WTC11 (cell line): Measurements from ENCODE around the gene PROM2. TPM values are rescaled to one million over a fixed set of nuclear protein-coding genes. Genes with fewer than 3 reads are reported as not detected.

Experiments
- ATAC-seq: fragments of 200-7000 bp; cut with Tn5 transposase; 2 replicates; pipeline ENCODE4 v1.10.0; 2021; ENCODE audit warnings: mild to moderate bottlenecking, moderate library complexity
- CTCF ChIA-PET: fragments of 300-600 bp; sonication (Branson Sonifier 250); formaldehyde crosslinking; loops from one replicate; lab custom pipeline; 2021; ENCODE audit warnings: antibody characterized with exemption; lab: Charles Lee
- POLR2A ChIA-PET: fragments of 350-600 bp; sonication (Branson Sonifier 250); formaldehyde crosslinking; loops from one replicate; lab custom pipeline; 2021; ENCODE audit warnings: antibody characterized with exemption; lab: Charles Lee
- DNase-seq: peaks from one replicate; pipeline ENCODE4 v3.0.0; 2021; ENCODE audit warnings: low spot score
- H3K27ac Mint-ChIP-seq: 2 replicates; pipeline ENCODE4 v1.8.0; 2021; ENCODE audit warnings: mixed read lengths
- H3K27me3 Mint-ChIP-seq: 2 replicates; pipeline ENCODE4 v1.8.0; 2021; ENCODE audit warnings: low read depth, mild to moderate bottlenecking, moderate library complexity, mixed read lengths
- H3K36me3 Mint-ChIP-seq: 2 replicates; pipeline ENCODE4 v1.8.0; 2021; ENCODE audit warnings: mixed read lengths
- H3K4me1 Mint-ChIP-seq: 2 replicates; pipeline ENCODE4 v1.8.0; 2022; ENCODE audit warnings: mixed read lengths
- H3K4me3 Mint-ChIP-seq: 2 replicates; pipeline ENCODE4 v1.8.0; 2021; ENCODE audit warnings: mild to moderate bottlenecking, moderate library complexity, mixed read lengths
- H3K9me3 Mint-ChIP-seq: 2 replicates; pipeline ENCODE4 v1.8.0; 2021; ENCODE audit warnings: mixed read lengths
- ELF4 ChIP-seq: sonication (generic); formaldehyde crosslinking; IDR thresholded peaks from 2 replicates; pipeline ENCODE4 v1.8.1; 2022; ENCODE audit warnings: low read depth, mild to moderate bottlenecking, moderate library complexity, missing genetic modification reagents
- EMX1 ChIP-seq: fragments of 250-450 bp; sonication (Bioruptor Pico); IDR thresholded peaks from 2 replicates; pipeline ENCODE4 v1.8.0; 2021; ENCODE audit warnings: mild to moderate bottlenecking
- FOXP1 ChIP-seq: sonication (generic); formaldehyde crosslinking; IDR thresholded peaks from 2 replicates; pipeline ENCODE4 v1.8.0; 2022; ENCODE audit warnings: missing genetic modification reagents, mild to moderate bottlenecking, moderate library complexity, borderline replicate concordance
- GRHL2 ChIP-seq: fragments of 250-450 bp; sonication (Bioruptor Pico); IDR thresholded peaks from 2 replicates; pipeline ENCODE4 v1.8.0; 2022; ENCODE audit warnings: mild to moderate bottlenecking, moderate library complexity; ENCODE audit not compliant: insufficient replicate concordance, severe bottlenecking
- GTF2I ChIP-seq: fragments of 250-450 bp; sonication (Bioruptor Pico); conservative IDR thresholded peaks from 2 replicates; pipeline ENCODE4 v1.4.0; 2021; ENCODE audit warnings: mild to moderate bottlenecking
- HMGA2 ChIP-seq: fragments of 250-450 bp; sonication (Bioruptor Pico); IDR thresholded peaks from 2 replicates; pipeline ENCODE4 v1.4.0; 2021; ENCODE audit warnings: mild to moderate bottlenecking, moderate library complexity
- NFATC4 ChIP-seq: fragments of 250-450 bp; sonication (Bioruptor Pico); IDR thresholded peaks from 2 replicates; pipeline ENCODE4 v1.9.0; 2021; ENCODE audit warnings: mild to moderate bottlenecking
- NR1H2 ChIP-seq: sonication (generic); formaldehyde crosslinking; IDR thresholded peaks from 2 replicates; pipeline ENCODE4 v1.9.0; 2021; ENCODE audit warnings: mild to moderate bottlenecking, moderate library complexity, missing genetic modification reagents
- SP1 ChIP-seq: sonication (generic); formaldehyde crosslinking; conservative IDR thresholded peaks from 2 replicates; pipeline ENCODE4 v1.8.1; 2022; ENCODE audit warnings: missing genetic modification reagents
- ZNF263 ChIP-seq: sonication (generic); formaldehyde crosslinking; IDR thresholded peaks from 2 replicates; pipeline ENCODE4 v1.8.1; 2022; ENCODE audit warnings: low read depth, mild to moderate bottlenecking, moderate library complexity, missing genetic modification reagents
- ZNF396 ChIP-seq: fragments of 250-450 bp; sonication (Bioruptor Pico); IDR thresholded peaks from 2 replicates; pipeline ENCODE4 v1.8.0; 2021; ENCODE audit warnings: mild to moderate bottlenecking, moderate library complexity, borderline replicate concordance
- total RNA-seq: library from RNA; stranded (reverse); gene quantifications from 3 replicates; pipeline ENCODE4 v1.2.3, GENCODE V29; 2021
- TF ChIP-seq, protein P1 (sequence below): sonication (generic); formaldehyde crosslinking; IDR thresholded peaks from 2 replicates; pipeline ENCODE4 v1.8.1; 2023; ENCODE audit warnings: mild to moderate bottlenecking, missing genetic modification reagents, moderate library complexity
- TF ChIP-seq, protein P2 (sequence below): sonication (generic); formaldehyde crosslinking; IDR thresholded peaks from 2 replicates; pipeline ENCODE4 v1.8.0; 2023; ENCODE audit warnings: missing genetic modification reagents
- TF ChIP-seq, protein P3 (sequence below): sonication (generic); formaldehyde crosslinking; IDR thresholded peaks from 2 replicates; pipeline ENCODE4 v1.8.1; 2022; ENCODE audit warnings: missing genetic modification reagents, borderline replicate concordance
- TF ChIP-seq, protein P4 (sequence below): sonication (generic); formaldehyde crosslinking; conservative IDR thresholded peaks from 2 replicates; pipeline ENCODE4 v1.8.1; 2023; ENCODE audit warnings: mild to moderate bottlenecking, low read depth, missing genetic modification reagents, moderate library complexity
- TF ChIP-seq, protein P5 (sequence below): sonication (generic); formaldehyde crosslinking; IDR thresholded peaks from 2 replicates; pipeline ENCODE4 v1.8.1; 2022; ENCODE audit warnings: low read depth, missing genetic modification reagents, borderline replicate concordance
- TF ChIP-seq, protein P6 (sequence below): sonication (generic); formaldehyde crosslinking; IDR thresholded peaks from 2 replicates; pipeline ENCODE4 v1.8.0; 2022; ENCODE audit warnings: mild to moderate bottlenecking, missing genetic modification reagents

Gene PROM2
- total RNA-seq, 1 experiment from 2014 or later = 8.3 TPM

DNA sequence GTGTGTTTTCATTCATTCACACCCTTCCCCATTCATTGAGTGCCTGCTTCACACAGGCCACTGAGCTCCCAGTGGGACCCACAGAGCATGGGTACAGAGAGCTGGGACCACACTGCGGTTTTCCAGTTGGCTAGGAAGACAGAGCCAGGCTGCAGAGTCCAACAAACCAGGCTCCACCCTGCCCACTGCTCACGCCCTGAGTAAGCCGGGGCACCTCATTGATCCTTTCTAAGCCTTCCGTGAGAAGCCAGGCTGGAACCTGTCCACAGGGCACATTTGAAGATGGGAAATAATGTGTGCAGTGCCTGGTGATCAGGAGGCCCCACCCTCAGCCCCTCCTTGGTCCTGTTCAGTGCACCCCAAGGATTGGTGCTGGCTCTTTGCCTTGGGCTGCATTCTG, 36.4 kb downstream of the PROM2 start (continued):
- TF ChIP-seq ELF4 = no peak
- TF ChIP-seq, all 79 proteins: peak for 0

DNA sequence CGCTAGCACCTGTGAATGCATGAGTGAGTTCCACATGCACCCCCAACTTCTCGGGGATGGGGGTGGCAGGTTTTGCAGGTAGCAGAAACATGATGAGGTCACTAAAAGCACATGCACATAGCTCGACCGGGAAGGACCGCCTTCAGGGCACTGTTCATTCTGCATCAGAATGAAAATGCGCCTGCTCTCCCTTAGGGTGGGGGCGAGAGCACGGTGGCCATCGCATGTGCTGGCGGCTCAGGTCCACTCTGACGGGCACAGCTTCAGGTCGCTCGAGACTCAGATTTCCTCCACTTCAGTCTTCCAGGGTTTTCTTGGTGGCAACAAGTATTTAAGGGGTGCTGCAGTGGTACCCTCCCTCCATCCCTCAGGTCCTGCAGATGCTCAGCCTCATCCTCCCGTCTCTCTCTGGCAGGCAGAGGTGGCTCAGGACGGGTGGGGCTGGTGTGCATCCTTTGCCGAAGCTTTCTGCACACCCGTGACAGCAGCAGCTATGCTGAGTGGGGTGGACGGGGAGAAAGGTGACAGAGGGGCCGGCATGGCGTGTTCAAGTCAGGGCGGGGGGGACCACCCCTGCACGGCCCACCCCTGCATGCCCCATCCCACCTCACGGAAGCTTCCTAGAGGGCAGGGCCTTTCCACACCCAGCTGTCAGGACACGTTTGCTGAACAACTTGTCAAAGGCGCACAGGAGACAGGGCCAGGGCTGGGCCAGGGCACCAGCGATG, 37.7 kb downstream of the PROM2 start:
- Mint-ChIP-seq H3K27me3 (no peaks in the 10 kb centered on the region), H3K36me3 (no peaks in the 10 kb centered on the region), H3K27ac (no peak overlapping the region), H3K4me3 (no peak overlapping the region)
- POLR2A ChIA-PET = no interaction called here
- ATAC-seq = no peak
- TF ChIP-seq GRHL2 (CRISPR knock-in tag) (no peak), GTF2I (no peak)
- TF ChIP-seq, all 79 proteins: peak for 0
- peaks cover 3% of the 10 kb centered on the region for H3K4me1 Mint-ChIP-seq
- no peak for DNase-seq
- H3K9me3 Mint-ChIP-seq = no peaks in the 10 kb centered on the region
- CTCF ChIA-PET = interaction anchor here (0.6 to 2.8 kb wide), 6 partner anchors 33 to 197 kb away, joined by 3 to 34 read pairs (median 6); no protein-coding TSS in a partner anchor

DNA sequence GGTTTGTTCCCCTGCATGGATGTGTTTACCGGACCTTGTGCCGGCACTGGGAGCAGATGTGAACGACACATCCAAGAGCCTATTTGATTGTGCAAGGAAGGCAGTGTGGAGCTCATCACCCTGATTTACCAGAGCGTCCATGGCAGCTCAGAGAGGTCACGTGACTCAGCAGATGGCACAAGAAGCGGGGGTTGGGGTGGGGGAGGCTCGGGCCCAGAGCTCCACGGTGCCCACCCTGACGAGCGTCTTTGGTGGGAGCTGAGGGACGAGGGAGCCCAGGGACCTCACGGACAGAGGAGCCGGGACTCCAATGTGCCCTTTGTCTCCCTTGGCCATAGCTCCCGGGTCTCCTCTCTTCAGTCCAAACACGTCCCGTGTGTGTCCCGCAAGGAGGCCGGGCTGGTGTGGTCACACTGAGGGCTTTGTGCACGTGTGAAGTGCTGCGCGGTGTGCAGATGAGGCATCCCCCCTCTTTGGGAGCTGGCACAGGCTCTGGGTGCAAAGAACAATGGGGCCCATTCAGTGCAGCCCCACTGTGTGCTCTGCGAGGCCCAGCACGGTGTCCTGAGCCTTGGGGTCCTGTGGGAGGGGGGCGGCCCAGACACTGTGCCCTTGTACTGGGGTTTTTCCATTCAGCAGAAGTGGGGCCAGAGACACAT, 38.4 kb downstream of the PROM2 start:
- H3K27me3 Mint-ChIP-seq = no peaks in the 10 kb centered on the region
- ChIA-PET POLR2A (no interaction called here), CTCF (interaction anchor here (0.6 to 2.8 kb wide), 6 partner anchors 33 to 197 kb away, joined by 3 to 34 read pairs (median 6); no protein-coding TSS in a partner anchor)

DNA sequence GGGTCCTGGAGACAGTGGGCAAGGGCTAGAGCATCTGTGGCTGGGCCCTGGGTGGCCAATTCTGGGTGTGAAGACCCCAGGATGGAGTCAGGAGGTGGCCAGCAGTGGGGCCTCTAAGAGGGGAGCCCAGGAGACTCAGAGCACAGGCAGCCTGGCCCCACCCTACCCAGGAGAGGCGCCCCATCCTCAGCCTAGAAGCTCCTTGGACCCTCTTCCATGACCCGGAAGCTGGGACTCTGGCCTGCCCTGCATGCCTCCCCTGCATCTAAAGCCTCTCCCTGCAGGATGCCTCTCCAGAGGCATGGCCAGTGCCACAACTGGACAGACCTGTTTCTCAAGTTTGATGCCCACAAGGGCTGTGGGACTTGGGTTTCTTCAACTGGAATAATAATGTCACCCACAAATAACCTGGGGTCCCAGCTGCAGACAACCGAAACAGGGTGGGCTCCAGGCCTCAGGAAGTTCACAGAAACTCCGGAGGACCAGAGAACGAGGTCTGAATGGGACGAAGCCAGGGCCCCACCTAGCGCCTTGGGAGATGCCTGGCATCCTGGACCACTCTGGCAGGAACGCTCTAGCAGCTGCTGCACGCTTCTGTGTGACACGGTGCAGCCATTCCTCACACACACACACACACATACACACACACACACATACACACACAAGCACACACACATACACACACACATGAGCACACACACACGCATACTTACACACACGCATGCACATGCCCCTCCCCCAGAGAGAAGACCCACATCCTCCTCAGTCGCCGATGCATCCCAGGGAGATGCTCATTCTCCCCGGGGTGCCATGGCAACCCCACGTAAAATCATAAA, 39.3 kb downstream of the PROM2 start:
- no peaks in the 10 kb centered on the region for H3K27me3 Mint-ChIP-seq
- H3K27ac Mint-ChIP-seq = no peak overlapping the region

More for the DNA sequence above, 38.4 kb downstream of the PROM2 start:
- DNase-seq (no peak), ATAC-seq (no peak)
- Mint-ChIP-seq H3K27ac (no peak overlapping the region), H3K4me3 (no peak overlapping the region), H3K9me3 (no peaks in the 10 kb centered on the region), H3K4me1 (peaks cover 3% of the 10 kb centered on the region), H3K36me3 (no peaks in the 10 kb centered on the region)
- TF ChIP-seq, protein P1, sequence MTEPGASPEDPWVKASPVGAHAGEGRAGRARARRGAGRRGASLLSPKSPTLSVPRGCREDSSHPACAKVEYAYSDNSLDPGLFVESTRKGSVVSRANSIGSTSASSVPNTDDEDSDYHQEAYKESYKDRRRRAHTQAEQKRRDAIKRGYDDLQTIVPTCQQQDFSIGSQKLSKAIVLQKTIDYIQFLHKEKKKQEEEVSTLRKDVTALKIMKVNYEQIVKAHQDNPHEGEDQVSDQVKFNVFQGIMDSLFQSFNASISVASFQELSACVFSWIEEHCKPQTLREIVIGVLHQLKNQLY (CRISPR knock-in tag) = no peak
- TF ChIP-seq HMGA2 (CRISPR knock-in tag) = no peak
- TF ChIP-seq, protein P2, sequence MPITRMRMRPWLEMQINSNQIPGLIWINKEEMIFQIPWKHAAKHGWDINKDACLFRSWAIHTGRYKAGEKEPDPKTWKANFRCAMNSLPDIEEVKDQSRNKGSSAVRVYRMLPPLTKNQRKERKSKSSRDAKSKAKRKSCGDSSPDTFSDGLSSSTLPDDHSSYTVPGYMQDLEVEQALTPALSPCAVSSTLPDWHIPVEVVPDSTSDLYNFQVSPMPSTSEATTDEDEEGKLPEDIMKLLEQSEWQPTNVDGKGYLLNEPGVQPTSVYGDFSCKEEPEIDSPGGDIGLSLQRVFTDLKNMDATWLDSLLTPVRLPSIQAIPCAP (CRISPR knock-in tag) = no peak
- no peak for TF ChIP-seq ELF4
- TF ChIP-seq FOXP1 (CRISPR knock-in tag) = no peak
- no peak for TF ChIP-seq ZNF263
- no peak for TF ChIP-seq EMX1
- no peak for TF ChIP-seq SP1 (CRISPR knock-in tag)

More for the DNA sequence above, 39.3 kb downstream of the PROM2 start:
- no peak overlapping the region for H3K4me3 Mint-ChIP-seq
- DNase-seq (no peak), ATAC-seq (no peak)
- H3K4me1 Mint-ChIP-seq = peaks cover 3% of the 10 kb centered on the region
- ChIA-PET POLR2A (no interaction called here), CTCF (interaction anchor here (1.1 to 2.8 kb wide), 4 partner anchors 32 to 82 kb away, joined by 4 to 34 read pairs (median 8); no protein-coding TSS in a partner anchor)
- TF ChIP-seq ZNF396 (no peak), NR1H2 (CRISPR knock-in tag) (no peak), NFATC4 (CRISPR knock-in tag) (no peak)
- TF ChIP-seq, protein P3, sequence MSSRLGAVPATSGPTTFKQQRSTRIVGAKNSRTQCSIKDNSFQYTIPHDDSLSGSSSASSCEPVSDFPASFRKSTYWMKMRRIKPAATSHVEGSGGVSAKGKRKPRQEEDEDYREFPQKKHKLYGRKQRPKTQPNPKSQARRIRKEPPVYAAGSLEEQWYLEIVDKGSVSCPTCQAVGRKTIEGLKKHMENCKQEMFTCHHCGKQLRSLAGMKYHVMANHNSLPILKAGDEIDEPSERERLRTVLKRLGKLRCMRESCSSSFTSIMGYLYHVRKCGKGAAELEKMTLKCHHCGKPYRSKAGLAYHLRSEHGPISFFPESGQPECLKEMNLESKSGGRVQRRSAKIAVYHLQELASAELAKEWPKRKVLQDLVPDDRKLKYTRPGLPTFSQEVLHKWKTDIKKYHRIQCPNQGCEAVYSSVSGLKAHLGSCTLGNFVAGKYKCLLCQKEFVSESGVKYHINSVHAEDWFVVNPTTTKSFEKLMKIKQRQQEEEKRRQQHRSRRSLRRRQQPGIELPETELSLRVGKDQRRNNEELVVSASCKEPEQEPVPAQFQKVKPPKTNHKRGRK = no peak
- TF ChIP-seq, protein P4, sequence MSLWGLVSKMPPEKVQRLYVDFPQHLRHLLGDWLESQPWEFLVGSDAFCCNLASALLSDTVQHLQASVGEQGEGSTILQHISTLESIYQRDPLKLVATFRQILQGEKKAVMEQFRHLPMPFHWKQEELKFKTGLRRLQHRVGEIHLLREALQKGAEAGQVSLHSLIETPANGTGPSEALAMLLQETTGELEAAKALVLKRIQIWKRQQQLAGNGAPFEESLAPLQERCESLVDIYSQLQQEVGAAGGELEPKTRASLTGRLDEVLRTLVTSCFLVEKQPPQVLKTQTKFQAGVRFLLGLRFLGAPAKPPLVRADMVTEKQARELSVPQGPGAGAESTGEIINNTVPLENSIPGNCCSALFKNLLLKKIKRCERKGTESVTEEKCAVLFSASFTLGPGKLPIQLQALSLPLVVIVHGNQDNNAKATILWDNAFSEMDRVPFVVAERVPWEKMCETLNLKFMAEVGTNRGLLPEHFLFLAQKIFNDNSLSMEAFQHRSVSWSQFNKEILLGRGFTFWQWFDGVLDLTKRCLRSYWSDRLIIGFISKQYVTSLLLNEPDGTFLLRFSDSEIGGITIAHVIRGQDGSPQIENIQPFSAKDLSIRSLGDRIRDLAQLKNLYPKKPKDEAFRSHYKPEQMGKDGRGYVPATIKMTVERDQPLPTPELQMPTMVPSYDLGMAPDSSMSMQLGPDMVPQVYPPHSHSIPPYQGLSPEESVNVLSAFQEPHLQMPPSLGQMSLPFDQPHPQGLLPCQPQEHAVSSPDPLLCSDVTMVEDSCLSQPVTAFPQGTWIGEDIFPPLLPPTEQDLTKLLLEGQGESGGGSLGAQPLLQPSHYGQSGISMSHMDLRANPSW = no peak
- TF ChIP-seq, protein P5, sequence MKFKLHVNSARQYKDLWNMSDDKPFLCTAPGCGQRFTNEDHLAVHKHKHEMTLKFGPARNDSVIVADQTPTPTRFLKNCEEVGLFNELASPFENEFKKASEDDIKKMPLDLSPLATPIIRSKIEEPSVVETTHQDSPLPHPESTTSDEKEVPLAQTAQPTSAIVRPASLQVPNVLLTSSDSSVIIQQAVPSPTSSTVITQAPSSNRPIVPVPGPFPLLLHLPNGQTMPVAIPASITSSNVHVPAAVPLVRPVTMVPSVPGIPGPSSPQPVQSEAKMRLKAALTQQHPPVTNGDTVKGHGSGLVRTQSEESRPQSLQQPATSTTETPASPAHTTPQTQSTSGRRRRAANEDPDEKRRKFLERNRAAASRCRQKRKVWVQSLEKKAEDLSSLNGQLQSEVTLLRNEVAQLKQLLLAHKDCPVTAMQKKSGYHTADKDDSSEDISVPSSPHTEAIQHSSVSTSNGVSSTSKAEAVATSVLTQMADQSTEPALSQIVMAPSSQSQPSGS (CRISPR knock-in tag) = no peak
- TF ChIP-seq, protein P6, sequence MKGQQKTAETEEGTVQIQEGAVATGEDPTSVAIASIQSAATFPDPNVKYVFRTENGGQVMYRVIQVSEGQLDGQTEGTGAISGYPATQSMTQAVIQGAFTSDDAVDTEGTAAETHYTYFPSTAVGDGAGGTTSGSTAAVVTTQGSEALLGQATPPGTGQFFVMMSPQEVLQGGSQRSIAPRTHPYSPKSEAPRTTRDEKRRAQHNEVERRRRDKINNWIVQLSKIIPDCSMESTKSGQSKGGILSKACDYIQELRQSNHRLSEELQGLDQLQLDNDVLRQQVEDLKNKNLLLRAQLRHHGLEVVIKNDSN (CRISPR knock-in tag) = no peak
- H3K36me3 Mint-ChIP-seq = no peaks in the 10 kb centered on the region
- no peaks in the 10 kb centered on the region for H3K9me3 Mint-ChIP-seq
